Neural cell (in vitro differentiated cells): ENCODE data around the gene STEAP1B. TPM values are rescaled to one million over a fixed set of nuclear protein-coding genes. Genes with fewer than 3 reads are reported as not detected.

Experiments used
- H2AFZ ChIP-seq: fragments of 200-600, 300-800 bp; sonication (generic), shearing (Covaris generic); 2 replicates; pipeline ENCODE4 v1.6.0; 2014; ENCODE audit warnings: low read depth, mild to moderate bottlenecking, antibody characterized with exemption, low read length, moderate library complexity
- H3F3A ChIP-seq: fragments of 200-600 bp; shearing (Covaris generic); 2 replicates; pipeline ENCODE4 v1.6.1; 2016; ENCODE audit warnings: mild to moderate bottlenecking, moderate library complexity, mixed read lengths, antibody characterized with exemption, low read length; ENCODE audit not compliant: insufficient read depth, poor library complexity, severe bottlenecking
- H3K27ac ChIP-seq: fragments of 200-600, 300-800 bp; sonication (generic), shearing (Covaris generic); 2 replicates; pipeline ENCODE4 v1.5.1; 2014; ENCODE audit warnings: mild to moderate bottlenecking, low read length, moderate library complexity
- H3K27me3 ChIP-seq: fragments of 300-800, 200-600 bp; sonication (generic), shearing (Covaris generic); 2 replicates; pipeline ENCODE4 v1.6.0; 2014; ENCODE audit warnings: mild to moderate bottlenecking, low read depth, low read length, moderate library complexity; ENCODE audit not compliant: insufficient read depth
- H3K36me3 ChIP-seq: fragments of 300-800, 200-600 bp; sonication (generic), shearing (Covaris generic); 2 replicates; pipeline ENCODE4 v1.5.1; 2014; ENCODE audit warnings: mild to moderate bottlenecking, antibody characterized with exemption, low read length, moderate library complexity; ENCODE audit not compliant: insufficient read depth
- H3K4me2 ChIP-seq: fragments of 300-800, 200-600 bp; sonication (generic), shearing (Covaris generic); 2 replicates; pipeline ENCODE4 v1.6.0; 2014; ENCODE audit warnings: mild to moderate bottlenecking, low read length
- H3K4me3 ChIP-seq: fragments of 300-800, 200-600 bp; sonication (generic), shearing (Covaris generic); 2 replicates; pipeline ENCODE4 v1.5.1; 2014; ENCODE audit warnings: mild to moderate bottlenecking, low read length, moderate library complexity
- H3K79me2 ChIP-seq: fragments of 200-600 bp; shearing (Covaris generic); replicated peaks from 2 replicates; pipeline ENCODE4 v1.6.0; 2014; ENCODE audit warnings: mild to moderate bottlenecking, low read length, moderate library complexity; ENCODE audit not compliant: insufficient read depth
- H3K9ac ChIP-seq: fragments of 300-800, 200-600 bp; sonication (generic), shearing (Covaris generic); 2 replicates; pipeline ENCODE4 v1.6.1; 2016; ENCODE audit warnings: mild to moderate bottlenecking, low read length, mixed read lengths
- H3K9me2 ChIP-seq: fragments of 200-600 bp; shearing (Covaris generic); 2 replicates; pipeline ENCODE4 v1.6.1; 2016; ENCODE audit warnings: mild to moderate bottlenecking, low read length, mixed read lengths; ENCODE audit not compliant: insufficient read depth
- H3K9me3 ChIP-seq: fragments of 200-600, 300-800 bp; sonication (generic), shearing (Covaris generic); 2 replicates; pipeline ENCODE4 v1.6.1; 2016; ENCODE audit warnings: mild to moderate bottlenecking, mixed run types, low read length, moderate library complexity, mixed read lengths
- H4K20me1 ChIP-seq: fragments of 200-600 bp; shearing (Covaris generic); 2 replicates; pipeline ENCODE4 v1.6.1; 2016; ENCODE audit warnings: mild to moderate bottlenecking, mixed run types; ENCODE audit not compliant: insufficient read depth
- CTCF ChIP-seq: fragments of 450-650 bp; IDR thresholded peaks from 2 replicates; pipeline ENCODE4 v1.5.1; 2014; ENCODE audit warnings: antibody characterized with exemption, mild to moderate bottlenecking, moderate library complexity; ENCODE audit not compliant: poor library complexity, severe bottlenecking
- EP300 ChIP-seq: fragments of 450-650 bp; conservative IDR thresholded peaks from 2 replicates; pipeline ENCODE4 v1.6.1; 2014; ENCODE audit warnings: antibody characterized with exemption, mild to moderate bottlenecking, moderate library complexity; ENCODE audit not compliant: poor library complexity, severe bottlenecking
- EZH2 ChIP-seq: fragments of 200-600, 300-800 bp; shearing (Covaris generic), sonication (generic); IDR thresholded peaks from 2 replicates; pipeline ENCODE4 v1.6.1; 2014; ENCODE audit warnings: antibody characterized with exemption, low read length, borderline replicate concordance, mild to moderate bottlenecking; ENCODE audit not compliant: insufficient read depth, poor library complexity, severe bottlenecking
- MXI1 ChIP-seq: fragments of 450-650 bp; conservative IDR thresholded peaks from 2 replicates; pipeline ENCODE4 v1.6.1; 2014; ENCODE audit warnings: antibody characterized with exemption, mild to moderate bottlenecking; ENCODE audit not compliant: poor library complexity, severe bottlenecking
- POLR2AphosphoS5 ChIP-seq: IDR thresholded peaks from 2 replicates; pipeline ENCODE4 v1.6.1; 2012
- RAD21 ChIP-seq: fragments of 450-650 bp; conservative IDR thresholded peaks from 2 replicates; pipeline ENCODE4 v1.6.1; 2014; ENCODE audit warnings: antibody characterized with exemption, mild to moderate bottlenecking, moderate library complexity
- REST ChIP-seq: IDR thresholded peaks from 2 replicates; pipeline ENCODE4 v1.6.1; 2012; ENCODE audit warnings: borderline replicate concordance
- SMC3 ChIP-seq: fragments of 450-650 bp; conservative IDR thresholded peaks from 2 replicates; pipeline ENCODE4 v1.6.1; 2014; ENCODE audit warnings: antibody characterized with exemption, mild to moderate bottlenecking, moderate library complexity; ENCODE audit not compliant: poor library complexity
- TAF1 ChIP-seq: IDR thresholded peaks from 2 replicates; pipeline ENCODE4 v1.6.1; 2012; ENCODE audit warnings: low read depth
- polyA plus RNA-seq: library from polyadenylated mRNA; depleted of rRNA; stranded (reverse); fragments of >200 nt; gene quantifications from 2 replicates; pipeline ENCODE4 v1.2.3, GENCODE V29; 2014

Gene STEAP1B
- polyA plus RNA-seq, 1 donor from 2014 or later: 0.51 TPM

- no peaks in the 10 kb centered on the region for H4K20me1 ChIP-seq
- no peaks in the 10 kb centered on the region for H3K36me3 ChIP-seq
- no peak overlapping the region for H3K4me2 ChIP-seq
- H3K27ac ChIP-seq: no peak overlapping the region
- no peaks in the 10 kb centered on the region for H3K9me2 ChIP-seq
- H3K9ac ChIP-seq: no peak overlapping the region
- no peaks in the 10 kb centered on the region for H3K9me3 ChIP-seq
- no peak overlapping the region for H3K4me3 ChIP-seq
- TF ChIP-seq EP300: no peak
- no peak for TF ChIP-seq RAD21
- TF ChIP-seq POLR2AphosphoS5: no peak
- TF ChIP-seq EZH2: no peak
- no peak for TF ChIP-seq SMC3
- no peak for TF ChIP-seq MXI1
- no peak for TF ChIP-seq REST
- no peak for TF ChIP-seq CTCF
- no peak for TF ChIP-seq TAF1
- H3K27me3 ChIP-seq: no peaks in the 10 kb centered on the region
- H3K79me2 ChIP-seq: no peaks in the 10 kb centered on the region
- no peaks in the 10 kb centered on the region for H3F3A ChIP-seq
- no peak overlapping the region for H2AFZ ChIP-seq
Observed at GRCh38 chr7:22399546-22399945, 100.4 kb downstream of the STEAP1B start.

- no peaks in the 10 kb centered on the region for H3K27me3 ChIP-seq
Observed at GRCh38 chr7:22399091-22399490, 100.9 kb downstream of the STEAP1B start.

More at GRCh38 chr7:22399091-22399490, 100.9 kb downstream of the STEAP1B start:
- H3K4me3 ChIP-seq: no peak overlapping the region
- H3F3A ChIP-seq: no peaks in the 10 kb centered on the region
- TF ChIP-seq SMC3 (no peak), CTCF (no peak), TAF1 (no peak), POLR2AphosphoS5 (no peak), EP300 (no peak), MXI1 (no peak), EZH2 (no peak), RAD21 (no peak), REST (no peak)
- H2AFZ ChIP-seq: no peak overlapping the region
- H4K20me1 ChIP-seq: no peaks in the 10 kb centered on the region
- no peaks in the 10 kb centered on the region for H3K9me2 ChIP-seq
- H3K36me3 ChIP-seq: no peaks in the 10 kb centered on the region
- H3K27ac ChIP-seq: no peak overlapping the region
- H3K9ac ChIP-seq: no peak overlapping the region
- no peaks in the 10 kb centered on the region for H3K79me2 ChIP-seq
- no peak overlapping the region for H3K4me2 ChIP-seq
- no peaks in the 10 kb centered on the region for H3K9me3 ChIP-seq
